Hepatocyte (in vitro differentiated cells): ENCODE results near the gene PIEZO1.

ENCODE experiments used
- CTCF ChIP-seq: fragments of 200-600 bp; sonication (generic); IDR thresholded peaks from 2 replicates; pipeline ENCODE4 v1.5.1; 2016; ENCODE audit warnings: antibody characterized with exemption, mild to moderate bottlenecking; ENCODE audit not compliant: poor library complexity
- EZH2 ChIP-seq: fragments of 200-600 bp; sonication (generic); IDR thresholded peaks from 2 replicates; pipeline ENCODE4 v1.6.1; 2016; ENCODE audit warnings: antibody characterized with exemption, mild to moderate bottlenecking, borderline replicate concordance
- EZH2phosphoT487 ChIP-seq: fragments of 200-600 bp; sonication (generic); IDR thresholded peaks from one replicate; pipeline ENCODE4 v1.6.1; 2018; ENCODE audit warnings: antibody characterized with exemption, mild to moderate bottlenecking, low read depth, moderate library complexity; ENCODE audit not compliant: unreplicated experiment, severe bottlenecking

- TF ChIP-seq CTCF: no peak
- no peak for TF ChIP-seq EZH2phosphoT487
- no peak for TF ChIP-seq EZH2
Observed at GRCh38 chr16:88807142-88807625, 22.2 kb upstream of the PIEZO1 start.
